HG03432 (cell line): ENCODE results near the gene HEXD.
"Not testable (repeated sequence)": the region's sequence is repeated elsewhere in the genome, so short reads cannot be mapped to it uniquely, and the experiment has no call there.

Experiments
- ATAC-seq: cut with Tn5 transposase; IDR thresholded peaks from one replicate; pipeline ENCODE4 v1.9.1; 2021; ENCODE audit warnings: mild to moderate bottlenecking, moderate library complexity; ENCODE audit not compliant: unreplicated experiment

The HEXD gene

GRCh38 chr17:82439829-82440365 lies 21.8 kb downstream of the HEXD start:
- ATAC-seq = no peak

GRCh38 chr17:82440469-82440981 lies 22.4 kb downstream of the HEXD start:
- ATAC-seq = no peak

- ATAC-seq = no peak
Measured at GRCh38 chr17:82440991-82441627, 23.0 kb downstream of the HEXD start.

- no peak for ATAC-seq
Measured at GRCh38 chr17:82441691-82442487, 23.7 kb downstream of the HEXD start.

- no peak for ATAC-seq
Measured at GRCh38 chr17:82442643-82443464, 24.7 kb downstream of the HEXD start.

- no peak for ATAC-seq
Measured at GRCh38 chr17:82443465-82444283, 25.5 kb downstream of the HEXD start.

GRCh38 chr17:82444284-82444893 lies 26.2 kb downstream of the HEXD start:
- no peak for ATAC-seq

GRCh38 chr17:82444941-82445521 lies 26.9 kb downstream of the HEXD start:
- ATAC-seq = no peak

- no peak for ATAC-seq
Measured at GRCh38 chr17:82445542-82445941, 27.4 kb downstream of the HEXD start.

- ATAC-seq = no peak
Measured at GRCh38 chr17:82446124-82446523, 28.0 kb downstream of the HEXD start.

GRCh38 chr17:82446649-82447048 lies 28.5 kb downstream of the HEXD start:
- no peak for ATAC-seq

GRCh38 chr17:82447876-82448275 lies 29.7 kb downstream of the HEXD start:
- ATAC-seq = no peak

GRCh38 chr17:82449131-82449882 lies 31.2 kb downstream of the HEXD start:
- peak; percentile 56 for ATAC-seq

GRCh38 chr17:82449883-82450356 lies 31.8 kb downstream of the HEXD start:
- no peak for ATAC-seq

GRCh38 chr17:82450357-82451106 lies 32.4 kb downstream of the HEXD start, which contains the start of gene CYBC1:
CYBC1 (minus strand) TSS chr17:82450752; CDS start chr17:82449254, 1,498 bp downstream.
- ATAC-seq = peak; percentile 69

GRCh38 chr17:82452162-82452561 lies 34.0 kb downstream of the HEXD start:
- ATAC-seq = no peak

GRCh38 chr17:82453151-82453550 lies 35.0 kb downstream of the HEXD start:
- not testable (repeated sequence) for ATAC-seq

- not testable (repeated sequence) for ATAC-seq
Measured at GRCh38 chr17:82453706-82454105, 35.6 kb downstream of the HEXD start.
